B cell (primary cell): ENCODE data around the gene GALR1. TPM values are rescaled to one million over a fixed set of nuclear protein-coding genes. Genes with fewer than 3 reads are reported as not detected.
"Not testable (repeated sequence)": the region's sequence is repeated elsewhere in the genome, so short reads cannot be mapped to it uniquely, and the experiment has no call there.

Experiments
- ATAC-seq: fragments of 200-7000 bp; cut with Tn5 transposase; one replicate; pipeline ENCODE4 v1.10.0; 2021; ENCODE audit warnings: low read depth, mild to moderate bottlenecking, moderate number of reproducible peaks, moderate library complexity
- CTCF ChIA-PET: fragments of 350-600 bp; sonication (Branson Sonifier 250); formaldehyde crosslinking; loops from one replicate; lab custom pipeline; 2021; ENCODE audit warnings: antibody characterized with exemption, inconsistent platforms; lab: Charles Lee
- POLR2A ChIA-PET: fragments of 350-600 bp; sonication (Branson Sonifier 250); formaldehyde crosslinking; loops from one replicate; lab custom pipeline; 2021; ENCODE audit warnings: antibody characterized with exemption; lab: Charles Lee
- DNase-seq: peaks from one replicate; pipeline ENCODE4 v3.0.0; 2013
- H2AFZ ChIP-seq: 2 replicates; pipeline ENCODE4 v1.6.1; 2012; ENCODE audit warnings: mild to moderate bottlenecking, low read depth, low read length; ENCODE audit not compliant: insufficient read depth, poor library complexity, severe bottlenecking
- H3K27ac ChIP-seq, 2 donors: 1 replicate in 1 of 2; 2 replicates in 1 of 2; pipeline ENCODE4 v1.5.1; 2012 to 2013; ENCODE audit warnings: low read length in 2 of 2, mild to moderate bottlenecking in 2 of 2, moderate library complexity in 1 of 2
- H3K27me3 ChIP-seq, 4 experiments: fragments of 200-600 bp in 1 of 4; sonication (generic) in 1 of 4; replicated peaks in 1 of 4; 1 replicate in 2 of 4; 2 replicates in 2 of 4; pipeline versions ENCODE4 v1.6.1 to v1.7.0; 2013 to 2016; ENCODE audit warnings: low read length in 3 of 4, mild to moderate bottlenecking in 2 of 4, mixed read lengths in 1 of 4, moderate library complexity in 1 of 4; ENCODE audit not compliant: insufficient read depth in 4 of 4, control insufficient read depth in 3 of 4; ENCODE audit errors: control extremely low read depth in 1 of 4
- H3K36me3 ChIP-seq, 2 experiments: replicated peaks in 1 of 2; 1 replicate in 1 of 2; 2 replicates in 1 of 2; pipeline versions ENCODE4 v1.6.1 to v1.7.1; 2013; ENCODE audit warnings: low read length in 1 of 2; ENCODE audit not compliant: insufficient read depth in 2 of 2, control insufficient read depth in 1 of 2; ENCODE audit errors: control extremely low read depth in 1 of 2, extremely low read depth in 1 of 2
- H3K4me1 ChIP-seq, 2 donors: fragments of 200-600 bp in 1 of 2; sonication (generic) in 1 of 2; 1 replicate in 1 of 2; 2 replicates in 1 of 2; pipeline versions ENCODE4 v1.5.1 to v1.6.1; 2013 to 2017; ENCODE audit warnings: low read length in 2 of 2; ENCODE audit not compliant: control insufficient read depth in 2 of 2, insufficient read depth in 2 of 2
- H3K4me2 ChIP-seq: replicated peaks from 2 replicates; pipeline ENCODE3; 2012; ENCODE audit warnings: mild to moderate bottlenecking, low read depth, low read length; ENCODE audit not compliant: poor library complexity, severe bottlenecking
- H3K4me3 ChIP-seq, 5 experiments: fragments of 200-600 bp in 1 of 5; sonication (generic) in 1 of 5; 1 replicate in 3 of 5; 2 replicates in 2 of 5; pipeline versions ENCODE4 v1.5.1 to v1.7.0; 2011 to 2016; ENCODE audit warnings: low read length in 4 of 5, mild to moderate bottlenecking in 4 of 5, low read depth in 2 of 5, control low read depth in 1 of 5, moderate library complexity in 1 of 5; ENCODE audit not compliant: insufficient read depth in 1 of 5; ENCODE audit errors: control extremely low read depth in 1 of 5, extremely low read depth in 1 of 5
- H3K79me2 ChIP-seq: fragments of 200-600 bp; sonication (generic); one replicate; pipeline ENCODE4 v1.6.0; 2016; ENCODE audit warnings: low read length; ENCODE audit not compliant: control insufficient read depth, insufficient read depth
- H3K9ac ChIP-seq: fragments of 200-600 bp; sonication (generic); 2 replicates; pipeline ENCODE4 v1.6.1; 2017; ENCODE audit warnings: mild to moderate bottlenecking, low read length, moderate library complexity
- H3K9me3 ChIP-seq, 3 donors: one replicate each; pipeline versions ENCODE4 v1.6.1 to v1.7.1; 2013; ENCODE audit warnings: low read length in 2 of 3; ENCODE audit not compliant: control insufficient read depth in 2 of 3, insufficient read depth in 1 of 3; ENCODE audit errors: control extremely low read depth in 1 of 3
- H4K20me1 ChIP-seq: 2 replicates; pipeline ENCODE4 v1.6.0; 2012; ENCODE audit warnings: mild to moderate bottlenecking, low read length; ENCODE audit not compliant: insufficient read depth, control insufficient read depth, poor library complexity, severe bottlenecking
- H3K27ac Mint-ChIP-seq: one replicate; pipeline ENCODE4 v1.8.0; 2021; ENCODE audit warnings: mixed read lengths
- H3K27me3 Mint-ChIP-seq: one replicate; pipeline ENCODE4 v1.8.0; 2021; ENCODE audit warnings: mixed read lengths
- H3K4me1 Mint-ChIP-seq: one replicate; pipeline ENCODE4 v1.8.0; 2021; ENCODE audit warnings: mixed read lengths
- H3K4me3 Mint-ChIP-seq: one replicate; pipeline ENCODE4 v1.8.0; 2021; ENCODE audit warnings: mixed read lengths
- H3K9me3 Mint-ChIP-seq: one replicate; pipeline ENCODE4 v1.8.0; 2022; ENCODE audit warnings: mixed read lengths; ENCODE audit not compliant: insufficient read depth
- CTCF ChIP-seq: fragments of 200-600 bp; IDR thresholded peaks from one replicate; pipeline ENCODE4 v1.8.0; 2022; ENCODE audit warnings: antibody characterized with exemption, mild to moderate bottlenecking
- EZH2 ChIP-seq: IDR thresholded peaks from 2 replicates; pipeline ENCODE4 v1.6.1; 2012; ENCODE audit warnings: borderline replicate concordance, low read depth, mild to moderate bottlenecking, moderate library complexity, low read length; ENCODE audit not compliant: insufficient read depth, poor library complexity, severe bottlenecking
- WGBS: methylation state at CpG from one replicate; pipeline ENCODE4 v1.1.5; 2013; ENCODE audit warnings: missing lambda C conversion rate; ENCODE audit not compliant: insufficient coverage; 5-methylcytosine and 5-hydroxymethylcytosine counted together
- intact Hi-C: fragments of 100-400 bp; cut with micrococcal nuclease; formaldehyde crosslinking; loops from one replicate; pipeline ENCODE4 v1.10.0; 2022
- polyA plus RNA-seq: library from polyadenylated mRNA; depleted of rRNA; stranded (reverse); fragments of >200 nt; gene quantifications from 2 replicates; pipeline ENCODE4 v1.2.3, GENCODE V29; 2012
- total RNA-seq, 2 donors: library from RNA; stranded (reverse); fragments of 120-200 nt in 1 of 2; gene quantifications; 1 replicate in 1 of 2; 2 replicates in 1 of 2; pipeline versions ENCODE4 v1.2.3 to v1.2.4, GENCODE V29; 2013 to 2022

GALR1 gene
- total and polyA plus RNA-seq, 2 donors (not counting 1 experiment from before 2014, with no cell fraction given): not detected

GRCh38 chr18:77271576-77272481, 22.2 kb downstream of the GALR1 start:
- H3K27ac ChIP-seq: no peak overlapping the region
- H3K4me1 ChIP-seq: no peaks in the 10 kb centered on the region
- Mint-ChIP-seq H3K27me3 (peaks cover 42% of the 10 kb centered on the region), H3K9me3 (no peaks in the 10 kb centered on the region), H3K4me3 (no peak overlapping the region), H3K4me1 (no peaks in the 10 kb centered on the region), H3K27ac (no peak overlapping the region)
- peaks cover 0 to 3% (median 1%) of the 10 kb centered on the region in 4 experiments for H3K27me3 ChIP-seq
- no peak overlapping the region for H3K4me3 ChIP-seq
- H4K20me1 ChIP-seq: no peaks in the 10 kb centered on the region
- H3K4me2 ChIP-seq: no peak overlapping the region
- H3K9ac ChIP-seq: no peak overlapping the region
- ChIA-PET CTCF (no interaction called here), POLR2A (no interaction called here)
- WGBS: 38% methylated on average over 3 of the region's 9 CpGs
- DNase-seq (no peak), ATAC-seq (no peak)
- intact Hi-C loops: no loop called here
- H3K79me2 ChIP-seq: no peaks in the 10 kb centered on the region
- no peaks in the 10 kb centered on the region for H3K36me3 ChIP-seq
- TF ChIP-seq EZH2: no peak
- TF ChIP-seq CTCF: no peak
- H3K9me3 ChIP-seq: peaks cover 0 to 6% (median 1%) of the 10 kb centered on the region in 3 donors
- H2AFZ ChIP-seq: no peak overlapping the region

- H3K4me3 ChIP-seq, H3K4me1 Mint-ChIP-seq, H3K9ac ChIP-seq, H2AFZ ChIP-seq, H3K27me3 ChIP-seq, H3K79me2 ChIP-seq, intact Hi-C loops, H3K4me1 ChIP-seq, H3K4me2 ChIP-seq, POLR2A ChIA-PET, DNase-seq, H3K4me3 Mint-ChIP-seq, CTCF ChIA-PET, H3K27ac Mint-ChIP-seq, ATAC-seq, H3K9me3 ChIP-seq, H3K36me3 ChIP-seq, H4K20me1 ChIP-seq, H3K27ac ChIP-seq, H3K9me3 Mint-ChIP-seq: not testable (repeated sequence)
- H3K27me3 Mint-ChIP-seq: peaks cover 35% of the 10 kb centered on the region
- WGBS: 50% methylated on average over 6 of the region's 7 CpGs
Measured at GRCh38 chr18:77290841-77291240, 41.2 kb downstream of the GALR1 start.
